A549 (cell line): ENCODE results near the gene SMTNL2. TPM values are rescaled to one million over a fixed set of nuclear protein-coding genes. Genes with fewer than 3 reads are reported as not detected.

Source experiments
- ATAC-seq, 2 experiments: fragments of 200-7000 bp in 1 of 2; fragments of >200 bp in 1 of 2; cut with Nextera tagmentation in 1 of 2; cut with Tn5 transposase in 1 of 2; 3 replicates each; pipeline versions ENCODE4 v1.8.0 to v1.9.1; 2018 to 2020; ENCODE audit warnings: mild to moderate bottlenecking in 1 of 2, moderate library complexity in 1 of 2
- CTCF ChIA-PET: fragments of 300-600 bp; sonication (Branson Sonifier 250); formaldehyde crosslinking; extraction: SDS; loops from one replicate; lab custom pipeline; 2021; ENCODE audit warnings: antibody characterized with exemption, inconsistent platforms; lab: Yijun Ruan, JAX
- POLR2A ChIA-PET: fragments of 350-600 bp; formaldehyde crosslinking; extraction: SDS; loops from one replicate; lab custom pipeline; 2021; ENCODE audit warnings: antibody characterized with exemption, inconsistent platforms; lab: Yijun Ruan, JAX
- DNase-seq, 2 experiments: peaks; one replicate each; pipeline versions ENCODE4 v3.0.0 to v3.0.0-alpha.2; 2011 to 2016; ENCODE audit warnings: low read depth in 1 of 2, low spot score in 1 of 2
- FAIRE-seq: peaks from 2 replicates; lab custom pipeline; 2011; peaks lifted over from hg19 to GRCh38; lab: Jason Lieb, UNC
- H3K27ac ChIP-seq, 2 experiments: fragments of >200 bp; sonication (Bioruptor Twin); formaldehyde crosslinking; 3 replicates each; pipeline ENCODE4 v1.5.1; 2016 to 2017
- H3K4me1 ChIP-seq: fragments of >200 bp; sonication (Bioruptor Twin); formaldehyde crosslinking; 3 replicates; pipeline ENCODE4 v1.6.1; 2016
- H3K4me2 ChIP-seq: fragments of >200 bp; sonication (Bioruptor Twin); formaldehyde crosslinking; 3 replicates; pipeline ENCODE4 v1.6.1; 2016
- H3K4me3 ChIP-seq: fragments of >200 bp; sonication (Bioruptor Twin); formaldehyde crosslinking; 3 replicates; pipeline ENCODE4 v1.5.1; 2016
- H3K9me3 ChIP-seq: fragments of >200 bp; sonication (Bioruptor Twin); formaldehyde crosslinking; 3 replicates; pipeline ENCODE4 v1.6.1; 2016
- BCL3 ChIP-seq: fragments of >200 bp; sonication (Bioruptor Twin); formaldehyde crosslinking; IDR thresholded peaks from 3 replicates; pipeline ENCODE4 v1.6.1; 2016
- BHLHE40 ChIP-seq: IDR thresholded peaks from 2 replicates; pipeline ENCODE4 v1.6.1; 2012; ENCODE audit warnings: low read depth, low read length, inconsistent platforms
- EHF ChIP-seq: fragments of 250-450 bp; sonication (Bioruptor Pico); IDR thresholded peaks from 2 replicates; pipeline ENCODE4 v1.5.0; 2020; ENCODE audit warnings: mild to moderate bottlenecking
- EHMT2 ChIP-seq: fragments of 200-600 bp; sonication (generic); IDR thresholded peaks from 2 replicates; pipeline ENCODE4 v1.6.1; 2016; ENCODE audit warnings: antibody characterized with exemption, low read depth, mild to moderate bottlenecking, moderate library complexity
- ESRRA ChIP-seq: fragments of 150-350 bp; IDR thresholded peaks from 2 replicates; pipeline ENCODE4 v1.6.1; 2014; ENCODE audit warnings: mild to moderate bottlenecking, low read length, borderline replicate concordance
- FOSB ChIP-seq: fragments of 250-450 bp; sonication (Bioruptor Pico); IDR thresholded peaks from 2 replicates; pipeline ENCODE4 v1.5.0; 2020; ENCODE audit warnings: mild to moderate bottlenecking, moderate library complexity
- HMGXB4 ChIP-seq: fragments of 250-450 bp; sonication (Bioruptor Pico); IDR thresholded peaks from 2 replicates; pipeline ENCODE4 v1.5.0; 2021; ENCODE audit warnings: mild to moderate bottlenecking, moderate library complexity, borderline replicate concordance
- HOXA7 ChIP-seq: fragments of 250-450 bp; sonication (Bioruptor Pico); IDR thresholded peaks from 2 replicates; pipeline ENCODE4 v1.5.0; 2020; ENCODE audit warnings: mild to moderate bottlenecking, moderate library complexity
- HOXB13 ChIP-seq: fragments of 250-450 bp; sonication (Bioruptor Pico); IDR thresholded peaks from 2 replicates; pipeline ENCODE4 v1.5.0; 2020; ENCODE audit warnings: low read depth, mild to moderate bottlenecking, moderate library complexity
- HOXB5 ChIP-seq: fragments of 250-450 bp; sonication (Bioruptor Pico); IDR thresholded peaks from 2 replicates; pipeline ENCODE4 v1.5.0; 2020; ENCODE audit warnings: mild to moderate bottlenecking, moderate library complexity
- JUN ChIP-seq, 2 experiments: fragments of >200 bp; sonication (Bioruptor Twin); formaldehyde crosslinking; IDR thresholded peaks; 2 replicates in 1 of 2; 3 replicates in 1 of 2; pipeline ENCODE4 v1.6.1; 2016 to 2017
- JUNB ChIP-seq: fragments of >200 bp; sonication (Bioruptor Twin); formaldehyde crosslinking; IDR thresholded peaks from 2 replicates; pipeline ENCODE4 v1.6.1; 2016
- KDM1A ChIP-seq: fragments of 200-600 bp; sonication (generic); IDR thresholded peaks from 2 replicates; pipeline ENCODE4 v1.6.1; 2016; ENCODE audit warnings: low read depth, mild to moderate bottlenecking
- KDM5A ChIP-seq: fragments of 200-600 bp; sonication (generic); IDR thresholded peaks from 2 replicates; pipeline ENCODE4 v1.6.1; 2016; ENCODE audit warnings: antibody characterized with exemption, mild to moderate bottlenecking
- MAFK ChIP-seq: fragments of 450-650 bp; IDR thresholded peaks from 2 replicates; pipeline ENCODE4 v1.6.1; 2014; ENCODE audit not compliant: partially characterized antibody
- RCOR1 ChIP-seq: fragments of 150-350 bp; IDR thresholded peaks from 2 replicates; pipeline ENCODE4 v1.6.1; 2014; ENCODE audit warnings: antibody characterized with exemption, low read length, low read depth
- RNF2 ChIP-seq: fragments of 200-600 bp; sonication (generic); IDR thresholded peaks from 2 replicates; pipeline ENCODE4 v1.6.1; 2016; ENCODE audit warnings: low read depth, mild to moderate bottlenecking, antibody characterized with exemption, moderate library complexity, borderline replicate concordance
- SMC3 ChIP-seq: fragments of >200 bp; sonication (Bioruptor Twin); formaldehyde crosslinking; IDR thresholded peaks from 3 replicates; pipeline ENCODE4 v1.6.1; 2018; ENCODE audit warnings: inconsistent platforms
- TP53 ChIP-seq: fragments of 250-450 bp; sonication (Bioruptor Pico); IDR thresholded peaks from 2 replicates; pipeline ENCODE4 v1.5.0; 2021; ENCODE audit warnings: mild to moderate bottlenecking, moderate library complexity
- ZSCAN20 ChIP-seq: fragments of 250-450 bp; sonication (Bioruptor Pico); IDR thresholded peaks from 2 replicates; pipeline ENCODE4 v1.8.0; 2022; ENCODE audit warnings: mild to moderate bottlenecking, moderate library complexity
- WGBS: methylation state at CpG from one replicate; pipeline ENCODE4 v1.1.6; 2017; ENCODE audit errors: missing lambda C conversion rate; 5-methylcytosine and 5-hydroxymethylcytosine counted together
- polyA plus RNA-seq, 4 experiments: library from polyadenylated mRNA; depleted of rRNA in 3 of 4; stranded (reverse); fragments of >200 nt; fragmentation: RNase III in 1 of 4; extraction: RNeasy Plus Mini Kit Qiagen cat#74134 plus additional on column Dnase treatment in 1 of 4; gene quantifications; 2 replicates in 3 of 4; 3 replicates in 1 of 4; pipeline ENCODE4 v1.2.3, GENCODE V29; 2011 to 2017
- TF ChIP-seq, protein P1 (sequence below): IDR thresholded peaks from 2 replicates; pipeline ENCODE4 v1.6.1; 2012; ENCODE audit warnings: low read depth, borderline replicate concordance
- TF ChIP-seq, protein P2 (sequence below): fragments of >200 bp; sonication (Bioruptor Twin); formaldehyde crosslinking; IDR thresholded peaks from 3 replicates; pipeline ENCODE4 v1.5.1; 2016
- TF ChIP-seq, protein P3 (sequence below): fragments of 200-600 bp; sonication (generic); IDR thresholded peaks from 2 replicates; pipeline ENCODE4 v1.6.1; 2016; ENCODE audit warnings: antibody characterized with exemption, mild to moderate bottlenecking, moderate library complexity
- TF ChIP-seq, protein P4 (sequence below): fragments of 150-350 bp; IDR thresholded peaks from 2 replicates; pipeline ENCODE4 v1.6.1; 2014; ENCODE audit warnings: low read depth, mild to moderate bottlenecking, low read length
- TF ChIP-seq, protein P5 (sequence below): fragments of >200 bp; sonication (Bioruptor Twin); formaldehyde crosslinking; IDR thresholded peaks from 2 replicates; pipeline ENCODE4 v1.6.1; 2016

SMTNL2 gene
- polyA plus RNA-seq, 2 of the 4 experiments (the other 2 are of a cell fraction), result 0.05 to 0.06 TPM

GRCh38 chr17:4566785-4567184 lies 17.5 kb upstream of the SMTNL2 start (continued):
- no peak for TF ChIP-seq RNF2
- TF ChIP-seq, protein P1, sequence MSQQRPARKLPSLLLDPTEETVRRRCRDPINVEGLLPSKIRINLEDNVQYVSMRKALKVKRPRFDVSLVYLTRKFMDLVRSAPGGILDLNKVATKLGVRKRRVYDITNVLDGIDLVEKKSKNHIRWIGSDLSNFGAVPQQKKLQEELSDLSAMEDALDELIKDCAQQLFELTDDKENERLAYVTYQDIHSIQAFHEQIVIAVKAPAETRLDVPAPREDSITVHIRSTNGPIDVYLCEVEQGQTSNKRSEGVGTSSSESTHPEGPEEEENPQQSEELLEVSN, result no peak
- TF ChIP-seq, protein P2, sequence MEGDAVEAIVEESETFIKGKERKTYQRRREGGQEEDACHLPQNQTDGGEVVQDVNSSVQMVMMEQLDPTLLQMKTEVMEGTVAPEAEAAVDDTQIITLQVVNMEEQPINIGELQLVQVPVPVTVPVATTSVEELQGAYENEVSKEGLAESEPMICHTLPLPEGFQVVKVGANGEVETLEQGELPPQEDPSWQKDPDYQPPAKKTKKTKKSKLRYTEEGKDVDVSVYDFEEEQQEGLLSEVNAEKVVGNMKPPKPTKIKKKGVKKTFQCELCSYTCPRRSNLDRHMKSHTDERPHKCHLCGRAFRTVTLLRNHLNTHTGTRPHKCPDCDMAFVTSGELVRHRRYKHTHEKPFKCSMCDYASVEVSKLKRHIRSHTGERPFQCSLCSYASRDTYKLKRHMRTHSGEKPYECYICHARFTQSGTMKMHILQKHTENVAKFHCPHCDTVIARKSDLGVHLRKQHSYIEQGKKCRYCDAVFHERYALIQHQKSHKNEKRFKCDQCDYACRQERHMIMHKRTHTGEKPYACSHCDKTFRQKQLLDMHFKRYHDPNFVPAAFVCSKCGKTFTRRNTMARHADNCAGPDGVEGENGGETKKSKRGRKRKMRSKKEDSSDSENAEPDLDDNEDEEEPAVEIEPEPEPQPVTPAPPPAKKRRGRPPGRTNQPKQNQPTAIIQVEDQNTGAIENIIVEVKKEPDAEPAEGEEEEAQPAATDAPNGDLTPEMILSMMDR, result peak; percentile 88
- TF ChIP-seq, all 56 proteins: peak for 4

DNA sequence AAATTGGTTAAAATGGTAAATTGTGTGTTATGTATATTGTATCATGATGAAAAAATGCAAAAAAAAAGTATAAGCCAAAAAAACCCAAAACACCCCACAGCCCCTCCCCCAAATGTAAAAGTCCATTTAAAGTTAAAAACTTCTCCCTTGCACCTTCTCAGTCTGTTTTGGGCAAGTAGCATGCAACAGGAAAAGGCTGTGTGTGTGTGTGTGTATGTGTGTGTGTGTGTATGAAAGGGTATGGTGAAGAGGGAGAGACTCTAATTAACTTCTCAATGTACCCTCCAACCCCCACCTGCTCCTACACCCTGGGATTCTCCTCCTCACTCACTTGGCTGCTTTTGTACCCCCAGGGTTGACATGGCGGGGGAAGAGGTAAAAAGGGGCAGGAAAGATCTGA lies 14.7 kb upstream of the SMTNL2 start:
- no peak for FAIRE-seq
- no peak for DNase-seq

DNA sequence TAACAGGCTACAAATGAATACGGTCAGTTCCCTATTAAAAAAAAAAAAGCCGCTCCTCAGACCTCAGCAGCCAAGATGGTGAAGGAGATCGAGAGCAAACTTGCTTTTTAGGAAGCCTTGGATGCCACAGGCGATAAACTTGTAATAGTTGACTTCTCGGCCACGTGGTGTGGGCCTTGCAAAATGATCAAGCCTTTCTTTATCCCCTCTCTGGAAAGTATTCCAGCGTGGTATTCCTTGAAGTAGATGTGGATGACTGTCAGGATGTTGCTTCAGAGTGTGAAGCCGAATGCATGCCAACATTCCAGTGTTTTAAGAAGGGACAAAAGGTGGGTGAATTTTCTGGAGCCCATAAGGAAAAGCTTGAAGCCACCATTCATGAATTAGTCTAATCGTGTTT lies 12.2 kb upstream of the SMTNL2 start:
- Histone ChIP-seq H3K4me1 (peaks cover 6% of the 10 kb centered on the region; the same call in 1 of the 3 replicates), H3K4me3 (no peak overlapping the region), H3K4me2 (no peak overlapping the region), H3K27ac (no peak overlapping the region), H3K9me3 (no peaks in the 10 kb centered on the region)
- CTCF ChIA-PET, result interaction anchor here (0.6 to 2.4 kb wide), 4 partner anchors 11 to 1325 kb away, joined by 3 to 5 read pairs (median 4); partner anchors contain the start of gene GGT6
- POLR2A ChIA-PET, result no interaction called here
- DNase-seq, result no peak
- WGBS, result 43% methylated on average over 9 of the region's 9 CpGs
- ATAC-seq, result no peak
- FAIRE-seq, result peak; percentile 76
- TF ChIP-seq SMC3 (no peak), FOSB (CRISPR knock-in tag) (no peak), JUNB (no peak), ESRRA (no peak), BCL3 (no peak), JUN (IDR thresholded peaks at IDR 0.05) (no peak)
- TF ChIP-seq, protein P3, sequence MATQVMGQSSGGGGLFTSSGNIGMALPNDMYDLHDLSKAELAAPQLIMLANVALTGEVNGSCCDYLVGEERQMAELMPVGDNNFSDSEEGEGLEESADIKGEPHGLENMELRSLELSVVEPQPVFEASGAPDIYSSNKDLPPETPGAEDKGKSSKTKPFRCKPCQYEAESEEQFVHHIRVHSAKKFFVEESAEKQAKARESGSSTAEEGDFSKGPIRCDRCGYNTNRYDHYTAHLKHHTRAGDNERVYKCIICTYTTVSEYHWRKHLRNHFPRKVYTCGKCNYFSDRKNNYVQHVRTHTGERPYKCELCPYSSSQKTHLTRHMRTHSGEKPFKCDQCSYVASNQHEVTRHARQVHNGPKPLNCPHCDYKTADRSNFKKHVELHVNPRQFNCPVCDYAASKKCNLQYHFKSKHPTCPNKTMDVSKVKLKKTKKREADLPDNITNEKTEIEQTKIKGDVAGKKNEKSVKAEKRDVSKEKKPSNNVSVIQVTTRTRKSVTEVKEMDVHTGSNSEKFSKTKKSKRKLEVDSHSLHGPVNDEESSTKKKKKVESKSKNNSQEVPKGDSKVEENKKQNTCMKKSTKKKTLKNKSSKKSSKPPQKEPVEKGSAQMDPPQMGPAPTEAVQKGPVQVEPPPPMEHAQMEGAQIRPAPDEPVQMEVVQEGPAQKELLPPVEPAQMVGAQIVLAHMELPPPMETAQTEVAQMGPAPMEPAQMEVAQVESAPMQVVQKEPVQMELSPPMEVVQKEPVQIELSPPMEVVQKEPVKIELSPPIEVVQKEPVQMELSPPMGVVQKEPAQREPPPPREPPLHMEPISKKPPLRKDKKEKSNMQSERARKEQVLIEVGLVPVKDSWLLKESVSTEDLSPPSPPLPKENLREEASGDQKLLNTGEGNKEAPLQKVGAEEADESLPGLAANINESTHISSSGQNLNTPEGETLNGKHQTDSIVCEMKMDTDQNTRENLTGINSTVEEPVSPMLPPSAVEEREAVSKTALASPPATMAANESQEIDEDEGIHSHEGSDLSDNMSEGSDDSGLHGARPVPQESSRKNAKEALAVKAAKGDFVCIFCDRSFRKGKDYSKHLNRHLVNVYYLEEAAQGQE, result no peak
- TF ChIP-seq, protein P4, sequence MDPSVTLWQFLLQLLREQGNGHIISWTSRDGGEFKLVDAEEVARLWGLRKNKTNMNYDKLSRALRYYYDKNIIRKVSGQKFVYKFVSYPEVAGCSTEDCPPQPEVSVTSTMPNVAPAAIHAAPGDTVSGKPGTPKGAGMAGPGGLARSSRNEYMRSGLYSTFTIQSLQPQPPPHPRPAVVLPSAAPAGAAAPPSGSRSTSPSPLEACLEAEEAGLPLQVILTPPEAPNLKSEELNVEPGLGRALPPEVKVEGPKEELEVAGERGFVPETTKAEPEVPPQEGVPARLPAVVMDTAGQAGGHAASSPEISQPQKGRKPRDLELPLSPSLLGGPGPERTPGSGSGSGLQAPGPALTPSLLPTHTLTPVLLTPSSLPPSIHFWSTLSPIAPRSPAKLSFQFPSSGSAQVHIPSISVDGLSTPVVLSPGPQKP, result no peak
- TF ChIP-seq, protein P2, result no peak

More for the DNA sequence above, 14.7 kb upstream of the SMTNL2 start:
- H3K4me2 ChIP-seq, result no peak overlapping the region
- H3K27ac ChIP-seq, result no peak overlapping the region
- ATAC-seq, result no peak
- H3K4me3 ChIP-seq, result no peak overlapping the region
- no peaks in the 10 kb centered on the region for H3K9me3 ChIP-seq
- TF ChIP-seq HOXB5 (no peak), KDM1A (no peak), RNF2 (no peak), KDM5A (no peak), MAFK (no peak), ZSCAN20 (CRISPR knock-in tag) (no peak), HOXB13 (no peak), BHLHE40 (no peak), EHMT2 (no peak), RCOR1 (no peak), HMGXB4 (CRISPR knock-in tag) (no peak), EHF (CRISPR knock-in tag) (no peak), HOXA7 (no peak), TP53 (CRISPR knock-in tag) (no peak)
- TF ChIP-seq, protein P5, sequence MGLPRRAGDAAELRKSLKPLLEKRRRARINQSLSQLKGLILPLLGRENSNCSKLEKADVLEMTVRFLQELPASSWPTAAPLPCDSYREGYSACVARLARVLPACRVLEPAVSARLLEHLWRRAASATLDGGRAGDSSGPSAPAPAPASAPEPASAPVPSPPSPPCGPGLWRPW, result no peak
- ChIA-PET POLR2A (no interaction called here), CTCF (interaction anchor here (0.6 to 7.5 kb wide), 10 partner anchors 9 to 243 kb away, joined by 3 to 238 read pairs (median 6); partner anchors contain the start of gene GGT6)
- 94% methylated on average over 1 of the region's 1 CpG for WGBS
- peaks cover 10% of the 10 kb centered on the region; the same call in 1 of the 3 replicates for H3K4me1 ChIP-seq
